ENCODE measurements around the gene TNFSF8.

GRCh38 chr9:114972510-114973136, 42.2 kb upstream of the TNFSF8 start:
- TF ChIP-seq CTCF (IDR thresholded peaks at IDR 0.05), result no peak
- no peak for TF ChIP-seq YY1 (IDR thresholded peaks at IDR 0.05; ENCODE audit: low read depth)
- no peak for TF ChIP-seq JUND (IDR thresholded peaks at IDR 0.05)
- TF ChIP-seq POLR2AphosphoS5 (IDR thresholded peaks at IDR 0.05; ENCODE audit: low read depth, low read length), result no peak
- TF ChIP-seq TAF1 (IDR thresholded peaks at IDR 0.05; ENCODE audit: borderline replicate concordance, low read depth, low read length), result no peak
- TF ChIP-seq RFX5 (IDR thresholded peaks at IDR 0.05; ENCODE audit: low read length), result no peak
- TF ChIP-seq RCOR1 (IDR thresholded peaks at IDR 0.05; ENCODE audit: low read length), result no peak
- no peak for TF ChIP-seq EP300 (IDR thresholded peaks at IDR 0.05; ENCODE audit: borderline replicate concordance in 1 of 2, low read depth in 1 of 2, low read length in 1 of 2)
- TF ChIP-seq REST (IDR thresholded peaks at IDR 0.05; ENCODE audit: low read depth, low read length), result no peak

All from SK-N-SH (cell line).